ENCODE data around the gene UBL4A.

- TF ChIP-seq CTCF (IDR thresholded peaks at IDR 0.05; ENCODE audit: low read depth, low read length) (no peak), MAX (IDR thresholded peaks at IDR 0.05; ENCODE audit: low read depth, low read length) (no peak), POLR2A (IDR thresholded peaks at IDR 0.05; ENCODE audit: extremely low read depth, insufficient read length) (no peak)
Observed at GRCh38 chrX:154443479-154443910, 42.9 kb downstream of the UBL4A start.

Measured in NB4 (cell line).